RKO (cell line): Measurements from ENCODE around the gene TAB2.
"Not testable (repeated sequence)": the region's sequence is repeated elsewhere in the genome, so short reads cannot be mapped to it uniquely, and the experiment has no call there.

Source experiments
- DNase-seq: peaks from one replicate; pipeline ENCODE4 v3.0.0-alpha.2; 2016; ENCODE audit warnings: low spot score

TAB2 gene

GRCh38 chr6:149444360-149445094 lies 127.0 kb downstream of the TAB2 start:
- peak; percentile 32 for DNase-seq

- DNase-seq: no peak
Observed at GRCh38 chr6:149445095-149445466, 127.6 kb downstream of the TAB2 start.

GRCh38 chr6:149445573-149445972 lies 128.1 kb downstream of the TAB2 start:
- no peak for DNase-seq

- no peak for DNase-seq
Observed at GRCh38 chr6:149446791-149447376, 129.4 kb downstream of the TAB2 start.

- DNase-seq: no peak
Observed at GRCh38 chr6:149448821-149449453, 131.4 kb downstream of the TAB2 start.

- no peak for DNase-seq
Observed at GRCh38 chr6:149449831-149450678, 132.5 kb downstream of the TAB2 start.

- no peak for DNase-seq
Observed at GRCh38 chr6:149450679-149451375, 133.3 kb downstream of the TAB2 start.

- DNase-seq: no peak
Observed at GRCh38 chr6:149451376-149452036, 134.0 kb downstream of the TAB2 start.

- DNase-seq: no peak
Observed at GRCh38 chr6:149452037-149452939, 134.8 kb downstream of the TAB2 start.

GRCh38 chr6:149453597-149454345 lies 136.3 kb downstream of the TAB2 start:
- DNase-seq: no peak

GRCh38 chr6:149454346-149454848 lies 136.9 kb downstream of the TAB2 start:
- no peak for DNase-seq

GRCh38 chr6:149455031-149455732 lies 137.7 kb downstream of the TAB2 start:
- DNase-seq: no peak

- no peak for DNase-seq
Observed at GRCh38 chr6:149456311-149457021, 139.0 kb downstream of the TAB2 start.

- DNase-seq: no peak
Observed at GRCh38 chr6:149457316-149457884, 139.9 kb downstream of the TAB2 start.

GRCh38 chr6:149458196-149458595 lies 140.7 kb downstream of the TAB2 start:
- no peak for DNase-seq

- no peak for DNase-seq
Observed at GRCh38 chr6:149458806-149459205, 141.3 kb downstream of the TAB2 start.

GRCh38 chr6:149459761-149460160 lies 142.2 kb downstream of the TAB2 start:
- peak; percentile 39 for DNase-seq

GRCh38 chr6:149460249-149460648 lies 142.7 kb downstream of the TAB2 start:
- DNase-seq: not testable (repeated sequence)
